ENCODE data around the gene PCDHA3.

- TF ChIP-seq CTCF (IDR thresholded peaks at IDR 0.05) (no peak), POLR2A (IDR thresholded peaks at IDR 0.05) (no peak)
Measured at GRCh38 chr5:140794595-140795258, 6.1 kb upstream of the PCDHA3 start, which contains the start of gene PCDHA2.

All from lower leg skin (tissue), 3 donors.